Heart left ventricle (tissue), 13 donors: ENCODE results near the gene MTNR1B.

ENCODE experiments used
- CTCF ChIP-seq, 12 donors: fragments of 200-600 bp; sonication (generic) in 4 of 12; IDR thresholded peaks; one replicate each; pipeline versions ENCODE4 v1.5.0 to v1.8.0; 2018 to 2022; ENCODE audit warnings: antibody characterized with exemption in 12 of 12, mild to moderate bottlenecking in 5 of 12
- POLR2A ChIP-seq, 2 donors: fragments of 450-650 bp; IDR thresholded peaks; one replicate each; pipeline ENCODE4 v1.6.1; 2017; ENCODE audit warnings: antibody characterized with exemption in 2 of 2, mild to moderate bottlenecking in 2 of 2, moderate library complexity in 2 of 2
- donor health status: ischemic (EF 13 %, LVEDD 7.1; RV severe dilation, severe dysfunction).
- donor health status: DM: no; HTN: yes; CAD: no.
- donor health status: DM: no; HTN: no; CAD: no.
- donor health status: ischemic (EF 25% LVEDD 6.9; RV normal size, moderate dysfunction).
- donor health status: ischemic (EF 25% LVEDD 5.7; RV mildly dilated, moderate dysfunction).
- donor health status: ischemic (EF 35%, LVEDD 5.7; RV mildly dilated, moderate dysfunction).
- donor health status: nonischemic (EF 11% LVEDD 7.7; RV severe dilation, severe dysfunction).
- donor health status: DM: yes; HTN: yes; CAD: no.
- donor health status: PGD.
- donor health status: ischemic (EF 29% LVEDD 5.4; RV normal size, mild dysfunction).
- donor health status: nonischemic (EF 23%, LVEDD 6.1; RV moderate dilation, normal function).

GRCh38 chr11:92969293-92969633, 188 bp upstream of the MTNR1B start:
- TF ChIP-seq CTCF (IDR thresholded peaks at IDR 0.05) (no peak), POLR2A (IDR thresholded peaks at IDR 0.05) (no peak)
